Measurements from ENCODE around the gene NUP188.

DNA sequence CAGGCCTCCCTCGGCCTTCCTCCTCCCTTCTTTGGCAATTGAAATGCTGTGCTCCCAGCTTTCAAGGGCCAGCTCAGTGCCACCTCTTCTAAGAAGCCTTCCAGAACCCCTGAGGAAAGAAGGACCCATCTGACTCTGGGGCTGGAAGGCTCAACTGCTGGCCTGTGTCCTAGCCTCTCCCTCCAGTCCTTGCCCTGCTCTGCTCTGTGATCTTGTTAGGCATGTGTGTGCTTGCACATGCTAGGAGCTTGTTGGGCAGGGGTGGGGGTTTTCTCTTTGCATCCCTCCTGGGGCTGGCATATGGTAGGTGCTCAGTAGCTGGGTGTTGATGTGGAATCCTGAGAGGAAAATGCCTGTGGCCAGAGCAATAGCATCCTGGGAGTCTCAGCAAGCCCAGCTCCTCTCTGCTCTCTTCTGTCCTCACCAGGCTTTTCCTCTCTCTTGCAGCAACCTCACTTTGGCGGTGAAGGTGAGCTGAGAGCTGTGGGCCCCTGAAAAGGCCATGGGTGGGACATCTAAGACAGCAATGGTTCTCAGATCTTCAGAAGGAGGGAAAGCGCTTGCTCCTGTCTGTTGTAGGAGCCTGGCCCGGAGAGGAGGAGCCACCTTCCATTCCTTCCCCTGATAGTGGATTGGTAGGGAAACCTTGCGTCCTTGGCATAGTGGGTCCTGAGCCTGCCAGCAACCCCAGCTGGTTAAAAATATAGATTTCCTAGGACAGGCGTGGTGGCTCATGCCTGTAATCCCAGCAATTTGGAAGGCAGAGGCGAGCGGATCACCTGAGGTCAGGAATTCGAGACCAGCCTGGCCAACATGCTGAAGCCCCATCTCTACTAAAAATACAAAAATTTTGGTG lies 10.0 kb upstream of the NUP188 start:
- TF ChIP-seq POLR2A (IDR thresholded peaks at IDR 0.05) (no peak), CTCF (IDR thresholded peaks at IDR 0.05 in 8 of 11, conservative IDR thresholded peaks at IDR 0.05 in 3 of 11) (no peak)
